ENCODE measurements around the gene CD28.
"Not testable (repeated sequence)": the region's sequence is repeated elsewhere in the genome, so short reads cannot be mapped to it uniquely, and the experiment has no call there.

CD28 gene

DNA sequence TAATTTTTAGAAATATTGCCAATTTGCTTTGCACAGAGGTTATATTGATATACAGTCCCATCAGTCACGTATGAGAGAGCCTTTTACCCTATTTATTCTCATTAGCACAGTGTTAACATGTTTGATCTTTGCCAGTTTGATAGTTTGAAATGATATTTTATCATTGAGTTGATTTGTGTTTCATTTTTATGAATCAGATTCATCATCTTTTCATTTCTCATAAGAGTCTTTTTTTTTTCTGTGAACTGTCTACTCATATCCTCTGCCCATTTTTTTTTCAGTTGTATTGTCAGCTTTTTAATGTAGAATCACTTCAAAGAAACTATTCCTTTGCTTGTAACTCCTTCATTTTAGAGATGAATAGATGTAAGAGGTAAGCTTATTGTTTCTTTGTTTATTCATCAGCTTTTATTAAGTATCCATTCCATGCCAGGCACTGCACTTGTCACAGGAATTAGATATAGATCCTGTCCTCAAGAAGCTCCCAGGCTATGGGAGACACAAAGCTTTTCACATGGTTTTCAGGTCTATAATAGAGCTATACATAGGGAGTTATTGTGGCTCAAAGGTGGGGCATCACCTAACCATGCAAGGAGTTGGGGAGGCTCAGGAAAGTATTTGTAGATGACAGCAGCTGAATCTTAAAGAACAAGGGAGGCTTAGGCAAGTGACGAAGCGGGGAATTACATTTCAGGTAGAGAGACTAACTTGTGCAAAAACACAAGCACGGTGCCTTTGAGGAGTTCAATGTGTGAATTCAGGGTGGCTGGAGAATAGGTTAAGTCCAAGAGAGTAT, 42.1 kb downstream of the CD28 start:
- no peak for DNase-seq (ENCODE audit: low spot score)

GRCh38 chr2:203750346-203751068, 44.1 kb downstream of the CD28 start:
- DNase-seq (ENCODE audit: low spot score): no peak

DNA sequence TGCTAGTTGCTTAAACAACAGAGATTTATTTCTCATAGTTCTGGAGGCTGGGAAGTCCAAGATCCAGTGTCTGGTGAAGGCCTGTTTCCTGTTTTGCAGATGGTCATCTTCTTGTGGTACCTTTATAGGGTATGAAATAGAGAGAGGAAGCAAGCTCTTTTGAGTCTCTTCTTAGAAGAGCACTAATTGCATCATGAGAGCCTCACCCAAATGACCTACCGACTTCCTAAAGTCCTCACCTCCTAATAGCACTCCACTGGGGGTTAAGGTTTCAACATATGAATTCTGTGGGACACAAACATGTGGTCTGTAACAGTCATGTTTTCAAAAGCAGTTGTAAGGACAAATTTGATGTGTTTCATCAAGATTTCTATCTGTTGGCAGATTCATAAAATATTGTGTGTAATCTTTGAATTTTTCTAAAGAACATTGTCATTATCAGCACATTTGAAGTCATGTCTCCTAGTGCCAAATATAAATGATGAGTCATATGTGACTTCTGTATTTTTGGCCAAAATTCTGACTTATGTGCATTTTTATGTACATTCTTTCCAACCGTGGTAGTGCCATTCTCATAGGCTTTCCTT, 45.3 kb downstream of the CD28 start:
- DNase-seq (ENCODE audit: low spot score): no peak

- DNase-seq (ENCODE audit: low spot score): no peak
Observed at GRCh38 chr2:203756161-203756560, 49.7 kb downstream of the CD28 start.

DNA sequence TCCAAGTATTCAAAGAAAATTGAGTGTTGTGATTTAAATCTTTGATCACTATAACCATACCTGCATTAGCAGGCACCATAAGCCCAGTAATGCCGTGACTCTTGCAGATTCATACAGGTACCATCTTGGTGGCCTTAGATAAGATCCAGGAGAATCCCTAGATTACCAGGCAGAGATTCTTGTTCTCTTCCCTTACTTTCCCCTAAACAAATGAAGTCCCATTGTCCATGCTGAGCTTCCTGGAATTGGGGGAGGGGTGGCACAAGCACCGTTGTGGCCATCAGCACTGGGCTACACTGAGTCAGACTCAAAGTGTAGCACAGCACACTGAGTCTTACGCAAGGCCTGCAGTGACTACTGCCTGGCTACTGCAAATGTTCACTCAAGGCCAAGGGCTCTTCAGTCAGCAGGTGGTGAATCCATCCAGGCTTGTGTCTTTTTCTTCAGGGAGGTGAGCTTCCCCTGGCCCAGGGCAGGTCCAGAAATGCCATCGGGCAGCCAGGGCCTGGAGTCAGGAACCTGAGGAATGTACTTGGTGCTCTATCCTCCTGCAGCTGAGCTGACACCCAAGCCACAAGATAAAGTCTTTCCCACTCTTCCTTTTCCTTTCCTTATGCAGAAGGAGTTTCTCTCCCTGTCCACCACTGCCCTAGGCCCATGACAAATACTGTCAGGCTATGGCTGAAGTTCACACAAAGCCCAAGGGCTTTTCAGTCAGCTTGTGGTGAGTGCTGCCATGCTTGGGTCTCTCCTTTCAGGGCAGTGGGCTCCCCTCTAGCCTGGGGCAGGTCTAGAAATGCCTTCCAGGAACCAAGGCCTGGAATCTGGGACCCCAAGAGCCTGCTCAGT, 52.6 kb downstream of the CD28 start:
- no peak for DNase-seq (ENCODE audit: low spot score)

DNA sequence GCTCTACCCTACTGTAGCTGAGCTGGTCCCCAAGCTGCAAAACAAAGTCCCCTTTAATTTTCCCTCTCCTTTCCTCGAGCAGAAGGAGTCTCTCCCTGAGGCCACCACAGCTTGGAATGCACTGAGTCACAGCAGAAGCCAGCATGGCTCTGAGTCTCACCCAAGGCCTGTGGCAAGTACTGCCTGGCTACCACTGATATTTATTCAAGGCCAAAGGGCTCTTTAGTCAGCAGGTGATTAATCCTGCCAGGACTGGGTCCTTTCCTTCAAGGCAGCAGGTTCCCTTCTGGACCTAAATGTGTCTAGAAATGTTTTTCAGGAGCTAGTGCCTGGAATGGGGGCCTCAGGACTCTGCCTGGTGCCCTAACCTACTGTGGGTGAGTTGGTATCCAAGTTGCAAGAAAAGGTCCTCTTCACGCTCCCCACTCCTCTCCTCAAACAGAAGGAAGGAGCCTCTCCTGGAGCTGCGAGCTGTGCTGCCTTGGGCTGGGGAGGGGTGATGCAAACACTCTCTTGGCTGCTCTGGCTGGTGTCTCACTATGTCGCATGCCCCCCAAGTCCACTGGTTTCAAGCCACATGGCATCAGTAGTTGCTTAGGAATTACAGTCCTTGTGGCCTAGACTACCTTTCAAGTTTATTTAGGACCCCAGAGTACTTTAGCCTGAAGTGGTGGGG, 53.4 kb downstream of the CD28 start:
- no peak for DNase-seq (ENCODE audit: low spot score)

- DNase-seq (ENCODE audit: low spot score): no peak
Observed at GRCh38 chr2:203761121-203761520, 54.7 kb downstream of the CD28 start.

DNA sequence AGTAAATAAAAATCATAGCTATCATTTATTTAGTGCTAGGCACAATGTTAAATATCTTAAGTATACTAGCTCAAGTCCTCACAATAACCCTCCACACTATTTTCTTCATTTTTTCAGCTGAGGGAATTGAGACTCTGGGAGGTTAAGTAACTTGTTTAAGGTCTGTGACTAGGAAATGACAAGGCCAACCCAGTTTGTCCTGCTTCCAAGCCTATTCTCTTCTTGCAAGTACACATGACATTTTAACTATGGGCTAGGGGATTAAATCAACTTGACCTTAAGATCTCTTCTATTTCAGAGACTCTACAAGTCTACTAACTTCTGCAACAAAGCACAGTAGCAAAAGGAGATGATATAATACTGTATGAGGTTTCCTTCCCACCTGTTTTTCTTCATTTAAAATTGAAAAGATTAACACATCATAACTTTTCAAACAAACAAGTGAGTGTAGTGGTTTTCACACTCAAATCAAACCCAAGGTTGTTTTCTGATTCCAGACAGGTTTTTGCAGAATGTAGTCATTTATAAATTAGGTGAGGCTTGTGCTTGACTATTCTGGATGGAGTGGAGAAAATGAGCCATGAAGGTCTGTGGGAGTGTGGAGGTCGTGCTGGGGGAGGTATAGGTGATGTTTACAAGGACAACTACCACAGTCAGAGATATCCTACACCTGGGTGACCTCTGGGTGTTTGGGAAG, 57.0 kb downstream of the CD28 start:
- DNase-seq (ENCODE audit: low spot score): no peak

DNA sequence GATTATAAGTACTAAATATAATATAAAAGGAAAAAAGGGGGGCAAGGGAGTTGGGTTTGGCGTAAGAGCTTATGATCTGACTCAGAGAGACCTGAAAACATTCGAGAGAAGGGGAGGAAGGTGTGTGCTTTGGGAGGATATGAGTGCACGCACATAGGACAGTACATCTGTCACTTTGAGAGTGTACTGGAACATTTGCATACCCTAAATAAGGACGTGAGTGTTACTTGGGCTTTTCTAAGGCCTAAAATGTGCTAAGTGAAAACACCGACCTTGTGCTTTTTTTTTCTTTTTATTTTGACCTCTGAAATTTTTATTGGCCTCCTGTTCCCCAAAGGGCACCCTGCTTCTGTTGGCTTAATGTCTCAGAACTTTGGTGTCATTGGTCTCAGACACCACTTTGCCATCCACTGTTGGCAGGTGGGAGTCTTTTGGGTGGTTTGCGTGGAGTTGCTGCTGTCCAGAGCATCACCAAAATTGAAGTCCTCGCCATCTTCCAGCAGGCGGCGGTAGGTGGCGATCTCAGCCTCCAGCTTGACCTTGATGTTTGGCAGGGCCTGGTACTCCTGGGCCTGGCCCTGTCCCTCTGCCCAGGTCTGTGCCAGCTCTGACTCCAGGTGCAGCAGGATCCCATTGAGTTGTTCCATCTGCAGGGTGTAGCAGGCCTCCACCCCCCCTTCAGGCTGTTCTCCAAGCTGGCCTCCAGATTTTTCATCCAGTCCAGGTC, 57.7 kb downstream of the CD28 start:
- no peak for DNase-seq (ENCODE audit: low spot score)

- no peak for DNase-seq (ENCODE audit: low spot score)
Observed at GRCh38 chr2:203772456-203773165, 66.2 kb downstream of the CD28 start.

- no peak for DNase-seq (ENCODE audit: low spot score)
Observed at GRCh38 chr2:203774760-203775159, 68.3 kb downstream of the CD28 start.

GRCh38 chr2:203775684-203776083, 69.2 kb downstream of the CD28 start:
- DNase-seq (ENCODE audit: low spot score): no peak

GRCh38 chr2:203777030-203777429, 70.6 kb downstream of the CD28 start:
- no peak for DNase-seq (ENCODE audit: low spot score)

DNA sequence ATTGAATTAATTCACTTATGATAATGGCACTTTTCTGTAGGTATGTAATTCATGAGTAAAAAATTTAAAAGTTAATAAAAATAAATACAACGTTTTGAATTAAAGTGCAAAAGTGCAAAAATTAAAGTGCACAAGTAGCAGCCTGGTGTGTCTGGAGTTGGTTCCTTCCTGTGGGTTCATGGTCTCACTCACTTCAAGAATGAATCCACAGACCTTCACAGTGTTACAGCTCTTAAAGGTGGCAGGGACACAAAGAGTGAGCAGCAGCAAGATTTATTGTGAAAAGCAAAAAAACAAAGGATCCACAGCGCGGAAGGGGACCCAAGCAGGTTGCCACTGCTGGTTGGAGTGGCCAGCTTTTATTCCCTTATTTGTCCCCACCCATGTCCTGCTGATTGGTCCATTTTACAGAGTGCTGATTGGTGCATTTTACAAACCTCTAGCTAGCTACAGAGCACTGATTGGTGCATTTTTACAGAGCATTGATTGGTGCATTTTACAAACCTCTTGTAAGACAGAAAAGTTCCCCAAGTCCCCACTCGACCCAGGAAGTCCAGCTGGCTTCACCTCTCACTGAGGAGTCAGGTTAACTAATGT, 73.1 kb downstream of the CD28 start:
- DNase-seq (ENCODE audit: low spot score): not testable (repeated sequence)

GRCh38 chr2:203780231-203780630, 73.8 kb downstream of the CD28 start:
- no peak for DNase-seq (ENCODE audit: low spot score)

DNA sequence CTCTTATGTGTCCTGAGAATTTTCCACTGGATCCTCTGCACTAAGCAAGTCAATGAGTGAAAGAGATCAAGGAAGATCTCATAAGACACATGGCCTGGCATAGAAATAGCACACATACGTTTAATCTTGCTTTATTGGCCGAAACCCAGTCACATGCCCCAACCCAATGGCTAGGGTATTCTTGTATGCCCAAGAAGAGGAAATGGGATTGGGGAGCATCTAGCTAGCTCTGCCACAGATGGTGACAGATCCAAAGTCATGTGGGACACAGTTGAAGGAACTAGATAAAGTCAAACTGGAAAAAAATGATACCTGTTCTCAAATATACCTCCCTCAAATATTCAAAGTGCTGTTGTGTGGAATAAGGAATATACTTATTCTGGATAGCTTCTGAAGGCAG, 74.7 kb downstream of the CD28 start:
- no peak for DNase-seq (ENCODE audit: low spot score)

GRCh38 chr2:203782262-203782976, 76.0 kb downstream of the CD28 start:
- peak; percentile 84 for DNase-seq (ENCODE audit: low spot score)

GRCh38 chr2:203783496-203784203, 77.2 kb downstream of the CD28 start:
- peak; percentile 97 for DNase-seq (ENCODE audit: low spot score)

Data from SW480 (cell line).